Caco-2 (cell line): ENCODE results near the gene ALDH7A1. TPM values are rescaled to one million over a fixed set of nuclear protein-coding genes. Genes with fewer than 3 reads are reported as not detected.

Source experiments
- BruUV-seq: library from RNA; stranded (reverse); fragments of 400-500 nt; replicated peaks from 2 replicates; lab custom pipeline; 2021; lab: Mats Ljungman, UMichigan
- CTCF ChIA-PET: fragments of 300-600 bp; sonication (Branson Sonifier 250); formaldehyde crosslinking; loops from one replicate; lab custom pipeline; 2022; ENCODE audit warnings: antibody characterized with exemption; lab: Charles Lee
- POLR2A ChIA-PET: fragments of 300-600 bp; sonication (Branson Sonifier 250); formaldehyde crosslinking; loops from one replicate; lab custom pipeline; 2022; ENCODE audit warnings: antibody characterized with exemption; lab: Charles Lee
- DNase-seq, 2 experiments: peaks; one replicate each; pipeline versions ENCODE4 v3.0.0 to v3.0.0-alpha.2; 2020 to 2022
- H3K27me3 ChIP-seq: replicated peaks from 2 replicates; pipeline ENCODE4 v1.6.0; 2011; ENCODE audit warnings: low read length; ENCODE audit not compliant: control insufficient read depth, insufficient read depth
- H3K36me3 ChIP-seq: 2 replicates; pipeline ENCODE4 v1.5.1; 2011; ENCODE audit warnings: low read length; ENCODE audit not compliant: control insufficient read depth, insufficient read depth
- H3K4me1 ChIP-seq: fragments of 250-450 bp; sonication (Bioruptor Pico); 2 replicates; pipeline ENCODE4 v1.5.1; 2020; ENCODE audit warnings: mild to moderate bottlenecking
- H3K4me3 ChIP-seq: 2 replicates; pipeline ENCODE4 v1.5.1; 2011; ENCODE audit warnings: low read depth, mild to moderate bottlenecking, control low read depth, low read length
- H3K9me3 ChIP-seq: fragments of 250-450 bp; sonication (Bioruptor Pico); 2 replicates; pipeline ENCODE4 v1.5.1; 2020; ENCODE audit warnings: mild to moderate bottlenecking, moderate library complexity
- H3K27ac Mint-ChIP-seq: one replicate; pipeline ENCODE4 v1.8.0; 2022; ENCODE audit warnings: mixed read lengths; ENCODE audit not compliant: unreplicated experiment
- H3K27me3 Mint-ChIP-seq: one replicate; pipeline ENCODE4 v1.8.0; 2022; ENCODE audit warnings: mixed read lengths; ENCODE audit not compliant: insufficient read depth, unreplicated experiment
- H3K36me3 Mint-ChIP-seq: one replicate; pipeline ENCODE4 v1.8.0; 2022; ENCODE audit warnings: mild to moderate bottlenecking, mixed read lengths; ENCODE audit not compliant: insufficient read depth, unreplicated experiment
- H3K4me1 Mint-ChIP-seq: one replicate; pipeline ENCODE4 v1.8.0; 2022; ENCODE audit warnings: low read depth, mixed read lengths; ENCODE audit not compliant: unreplicated experiment
- H3K4me3 Mint-ChIP-seq: one replicate; pipeline ENCODE4 v1.8.0; 2022; ENCODE audit warnings: mild to moderate bottlenecking, moderate library complexity, mixed read lengths; ENCODE audit not compliant: unreplicated experiment
- H3K9me3 Mint-ChIP-seq: one replicate; pipeline ENCODE4 v1.8.0; 2022; ENCODE audit warnings: mixed read lengths; ENCODE audit not compliant: unreplicated experiment
- CTCF ChIP-seq, 2 experiments: fragments of 200-600 bp in 1 of 2; IDR thresholded peaks; 1 replicate in 1 of 2; 2 replicates in 1 of 2; pipeline versions ENCODE4 v1.5.1 to v1.8.0; 2011 to 2022; ENCODE audit warnings: antibody characterized with exemption in 1 of 2, control low read depth in 1 of 2, inconsistent platforms in 1 of 2, low read depth in 1 of 2, low read length in 1 of 2, mild to moderate bottlenecking in 1 of 2, moderate library complexity in 1 of 2; ENCODE audit not compliant: insufficient read depth in 1 of 2, severe bottlenecking in 1 of 2, unreplicated experiment in 1 of 2
- intact Hi-C: fragments of 100-400 bp; cut with micrococcal nuclease; formaldehyde crosslinking; loops from one replicate; pipeline ENCODE4 v1.10.0; 2022; ENCODE audit not compliant: unreplicated experiment
- total RNA-seq: library from RNA; stranded (reverse); gene quantifications from 2 replicates; pipeline ENCODE4 v1.2.3, GENCODE V29; 2022

ALDH7A1 gene
- total RNA-seq, 1 experiment from 2014 or later: 204 TPM

- H3K36me3 Mint-ChIP-seq: peaks cover 7% of the 10 kb centered on the region
- no peak for DNase-seq
- intact Hi-C loops: no loop called here
- H3K9me3 Mint-ChIP-seq: no peaks in the 10 kb centered on the region
- H3K4me3 Mint-ChIP-seq: no peak overlapping the region
- no TSS peak for BruUV-seq
- no peaks in the 10 kb centered on the region for H3K27me3 Mint-ChIP-seq
- peaks cover 8% of the 10 kb centered on the region for H3K4me1 Mint-ChIP-seq
- no peaks in the 10 kb centered on the region; the same call in 1 of the 2 replicates for H3K36me3 ChIP-seq
- no peak for TF ChIP-seq CTCF (IDR thresholded peaks at IDR 0.05; ENCODE audit: insufficient read depth in 1 of 2, low read depth in 1 of 2, low read length in 1 of 2, severe bottlenecking in 1 of 2, unreplicated experiment in 1 of 2)
- H3K27me3 ChIP-seq: no peaks in the 10 kb centered on the region
- CTCF ChIA-PET: no interaction called here
- POLR2A ChIA-PET: no interaction called here
- H3K4me3 ChIP-seq: no peak overlapping the region
- H3K9me3 ChIP-seq: no peaks in the 10 kb centered on the region
- H3K27ac Mint-ChIP-seq: no peak overlapping the region
- H3K4me1 ChIP-seq: no peaks in the 10 kb centered on the region
Observed at GRCh38 chr5:126484253-126484652, 110.8 kb downstream of the ALDH7A1 start.

GRCh38 chr5:126483156-126483555 is 111.9 kb downstream of the ALDH7A1 start:
- BruUV-seq: no TSS peak
- no peak for TF ChIP-seq CTCF (IDR thresholded peaks at IDR 0.05; ENCODE audit: insufficient read depth in 1 of 2, low read depth in 1 of 2, low read length in 1 of 2, severe bottlenecking in 1 of 2, unreplicated experiment in 1 of 2)
- intact Hi-C loops: no loop called here
- Histone ChIP-seq H3K9me3 (no peaks in the 10 kb centered on the region), H3K4me1 (no peaks in the 10 kb centered on the region), H3K27me3 (no peaks in the 10 kb centered on the region), H3K36me3 (no peaks in the 10 kb centered on the region; the same call in 1 of the 2 replicates), H3K4me3 (no peak overlapping the region)
- Mint-ChIP-seq H3K4me3 (no peak overlapping the region), H3K27me3 (no peaks in the 10 kb centered on the region), H3K9me3 (no peaks in the 10 kb centered on the region), H3K36me3 (peaks cover 7% of the 10 kb centered on the region), H3K4me1 (peaks cover 8% of the 10 kb centered on the region), H3K27ac (no peak overlapping the region)
- ChIA-PET POLR2A (no interaction called here), CTCF (no interaction called here)
- DNase-seq: no peak

DNA sequence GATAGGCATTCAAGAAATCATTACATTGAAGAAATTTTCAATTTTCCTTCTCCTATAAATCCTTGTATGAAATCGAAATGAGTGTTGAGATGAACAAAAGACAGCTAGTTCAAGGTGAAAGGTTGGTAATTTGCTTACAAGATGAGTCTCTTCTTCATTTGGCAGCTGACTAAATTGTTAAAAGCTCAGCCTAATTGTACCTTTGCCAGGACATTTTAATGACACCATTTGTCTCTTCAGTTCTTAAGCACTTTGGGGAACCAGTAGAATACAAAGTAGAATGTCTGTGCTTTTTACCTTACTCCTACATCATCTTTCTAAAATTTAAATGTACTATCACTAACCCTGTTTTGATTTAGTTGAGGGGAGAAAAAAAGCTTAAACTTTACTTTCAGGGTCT is 112.4 kb downstream of the ALDH7A1 start:
- H3K4me3 Mint-ChIP-seq: no peak overlapping the region
- no peak for TF ChIP-seq CTCF (IDR thresholded peaks at IDR 0.05; ENCODE audit: insufficient read depth in 1 of 2, low read depth in 1 of 2, low read length in 1 of 2, severe bottlenecking in 1 of 2, unreplicated experiment in 1 of 2)
- DNase-seq: no peak
- intact Hi-C loops: no loop called here
- no peaks in the 10 kb centered on the region for H3K9me3 Mint-ChIP-seq
- no peak overlapping the region for H3K27ac Mint-ChIP-seq
- no peaks in the 10 kb centered on the region for H3K27me3 Mint-ChIP-seq
- no peaks in the 10 kb centered on the region; the same call in 1 of the 2 replicates for H3K36me3 ChIP-seq
- BruUV-seq: no TSS peak
- H3K36me3 Mint-ChIP-seq: peaks cover 7% of the 10 kb centered on the region
- H3K4me1 ChIP-seq: no peaks in the 10 kb centered on the region
- ChIA-PET CTCF (no interaction called here), POLR2A (no interaction called here)
- no peaks in the 10 kb centered on the region for H3K9me3 ChIP-seq
- no peaks in the 10 kb centered on the region for H3K27me3 ChIP-seq
- H3K4me3 ChIP-seq: no peak overlapping the region
- peaks cover 8% of the 10 kb centered on the region for H3K4me1 Mint-ChIP-seq
